Right cardiac atrium (tissue), 5 donors: Measurements from ENCODE around the gene PCDHGC3. TPM values are rescaled to one million over a fixed set of nuclear protein-coding genes. Genes with fewer than 3 reads are reported as not detected.

Experiments used
- ATAC-seq, 2 donors: fragments of 200-7000 bp; cut with Tn5 transposase; one replicate each; pipeline versions ENCODE4 v1.8.0 to v1.9.1; 2020; ENCODE audit warnings: moderate library complexity in 2 of 2, mild to moderate bottlenecking in 1 of 2
- DNase-seq, 3 donors: peaks; one replicate each; pipeline ENCODE4 v3.0.0-alpha.2; 2020
- H3K27ac ChIP-seq: one replicate; pipeline ENCODE4 v1.5.1; 2013; ENCODE audit warnings: mild to moderate bottlenecking, low read length, control low read depth, moderate library complexity
- H3K27me3 ChIP-seq: one replicate; pipeline ENCODE4 v1.6.1; 2013; ENCODE audit not compliant: control insufficient read depth, insufficient read depth
- H3K4me1 ChIP-seq: one replicate; pipeline ENCODE4 v1.6.1; 2013; ENCODE audit warnings: low read length; ENCODE audit not compliant: control insufficient read depth, insufficient read depth
- H3K4me3 ChIP-seq: one replicate; pipeline ENCODE4 v1.5.1; 2013; ENCODE audit warnings: low read length, control low read depth
- H3K9me3 ChIP-seq: one replicate; pipeline ENCODE4 v1.6.1; 2013; ENCODE audit warnings: low read length; ENCODE audit not compliant: control insufficient read depth
- WGBS: extraction: QIAGEN DNeasy Blood & Tissue Kit; methylation state at CpG from one replicate; pipeline ENCODE4 v1.1.7; 2013; 5-methylcytosine and 5-hydroxymethylcytosine counted together
- intact Hi-C, 4 donors: fragments of 100-400 bp; cut with DNase I; formaldehyde crosslinking; loops; one replicate each; pipeline versions ENCODE4 v1.11.0 to v1.14.0; 2022 to 2023
- polyA plus RNA-seq: library from polyadenylated mRNA; stranded (reverse); fragments of 200-250 nt; gene quantifications from one replicate; pipeline ENCODE4 v1.2.3, GENCODE V29; 2013
- total RNA-seq, 4 donors: library from RNA; stranded (reverse); fragmentation: NEBNext Ultra II Directional; extraction: Animal tissue kit (Norgen Biotek cat#: 25700); gene quantifications; one replicate each; pipeline ENCODE4 v1.2.1, GENCODE V29; 2021
- donor health status: healthy with polysubstance abuse.
- donor health status: DM: no; HTN: yes; CAD: no.
- donor health status: DM: no; HTN: no; CAD: no.
- donor health status: DM: no; HTN: yes; CAD: no; lungs with severe emphysema.
- donor health status: DM: yes; HTN: yes; CAD: no.

PCDHGC3 gene
- total and polyA plus RNA-seq, 5 donors, result 19.6 to 42.5 (median 35.5) TPM

DNA sequence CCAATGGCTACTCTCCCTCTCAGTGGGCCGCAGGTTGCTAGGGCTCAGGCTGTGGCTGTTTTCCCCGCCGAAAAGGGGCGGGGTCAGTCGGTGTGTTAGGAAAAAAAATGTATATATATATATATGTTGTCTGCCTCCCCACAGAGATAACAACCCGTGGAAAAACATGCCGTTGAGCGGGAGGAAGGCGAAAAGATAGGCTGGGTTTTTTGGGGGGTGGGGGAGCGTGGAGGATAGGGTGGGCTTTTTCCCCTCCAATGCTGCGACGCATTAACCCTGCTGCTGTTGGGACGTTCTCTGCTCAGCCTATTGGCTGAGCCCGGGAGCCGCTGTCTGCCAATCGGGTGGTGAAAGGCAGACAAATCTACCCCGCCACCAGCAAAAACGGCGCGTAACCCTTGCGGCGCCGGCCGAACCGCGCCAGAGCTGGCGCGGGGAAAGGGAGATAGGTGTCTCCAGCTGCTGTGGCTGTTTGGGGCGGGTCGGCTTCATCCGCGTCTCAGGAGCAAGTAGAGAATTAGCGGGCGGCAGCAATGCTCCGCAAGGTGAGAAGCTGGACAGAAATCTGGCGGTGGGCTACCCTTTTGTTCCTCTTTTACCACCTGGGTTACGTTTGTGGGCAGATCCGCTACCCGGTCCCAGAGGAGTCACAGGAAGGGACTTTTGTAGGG, 9.0 kb downstream of the PCDHGC3 start, which contains the start of gene PCDHGC4:
Gene PCDHGC4 (plus strand): TSS at position 390 of the 671 bp plus-strand sequence. CDS start 144 bp downstream, at position 534.
- H3K9me3 ChIP-seq, result no peaks in the 10 kb centered on the region
- peaks cover 3% of the 10 kb centered on the region for H3K4me1 ChIP-seq
- WGBS, result 14% methylated on average over 39 of the region's 39 CpGs
- ATAC-seq (peak; percentile 32 to 45), DNase-seq (peak in 2 of 3 donors; percentile 47 to 61)
- no peak within 1 kb of the TSS for H3K27ac ChIP-seq
- peak within 1 kb of the TSS; percentile 53 for H3K4me3 ChIP-seq
- H3K27me3 ChIP-seq, result no peaks in the 10 kb centered on the region
- intact Hi-C loops, result no loop called here

DNA sequence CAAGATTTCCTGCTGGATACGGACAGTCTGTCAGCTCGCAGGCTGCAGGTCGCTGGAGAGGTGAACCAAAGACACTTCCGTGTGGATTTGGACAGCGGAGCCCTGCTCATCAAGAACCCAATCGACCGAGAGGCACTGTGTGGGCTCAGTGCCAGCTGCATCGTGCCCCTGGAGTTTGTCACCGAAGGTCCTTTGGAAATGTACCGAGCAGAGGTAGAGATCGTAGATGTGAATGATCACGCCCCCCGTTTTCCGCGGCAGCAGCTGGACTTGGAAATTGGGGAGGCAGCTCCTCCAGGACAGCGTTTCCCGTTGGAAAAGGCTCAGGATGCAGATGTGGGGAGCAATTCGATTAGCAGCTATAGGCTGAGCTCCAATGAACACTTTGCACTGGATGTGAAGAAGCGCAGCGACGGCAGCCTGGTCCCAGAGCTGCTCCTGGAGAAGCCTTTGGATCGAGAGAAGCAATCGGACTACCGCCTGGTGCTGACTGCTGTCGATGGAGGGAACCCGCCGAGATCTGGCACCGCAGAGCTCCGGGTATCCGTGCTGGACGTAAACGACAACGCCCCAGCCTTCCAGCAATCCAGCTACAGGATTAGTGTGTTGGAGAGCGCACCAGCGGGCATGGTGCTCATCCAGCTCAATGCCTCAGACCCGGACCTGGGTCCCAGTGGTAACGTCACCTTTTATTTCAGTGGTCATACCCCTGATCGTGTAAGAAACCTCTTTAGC, 9.7 kb downstream of the PCDHGC3 start:
- Histone ChIP-seq H3K9me3 (no peaks in the 10 kb centered on the region), H3K4me1 (peaks cover 3% of the 10 kb centered on the region), H3K4me3 (peak overlapping the region; percentile 53), H3K27me3 (no peaks in the 10 kb centered on the region), H3K27ac (no peak overlapping the region)
- WGBS, result 57% methylated on average over 38 of the region's 38 CpGs
- ATAC-seq, result no peak
- DNase-seq, result peak in 1 of 3 donors; percentile 50
- intact Hi-C loops, result no loop called here

DNA sequence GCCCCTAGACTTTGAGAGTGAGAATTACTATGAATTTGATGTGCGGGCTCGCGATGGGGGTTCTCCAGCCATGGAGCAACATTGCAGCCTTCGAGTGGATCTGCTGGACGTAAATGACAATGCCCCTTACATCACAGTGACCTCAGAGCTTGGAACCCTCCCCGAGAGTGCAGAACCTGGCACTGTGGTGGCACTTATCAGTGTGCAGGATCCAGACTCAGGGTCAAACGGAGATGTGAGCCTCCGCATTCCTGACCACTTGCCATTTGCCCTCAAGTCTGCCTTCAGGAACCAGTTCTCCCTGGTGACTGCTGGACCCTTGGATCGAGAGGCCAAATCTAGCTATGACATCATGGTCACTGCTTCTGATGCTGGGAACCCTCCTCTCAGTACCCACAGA, 10.3 kb downstream of the PCDHGC3 start:
- DNase-seq (no peak), ATAC-seq (no peak)
- H3K9me3 ChIP-seq, result no peaks in the 10 kb centered on the region
- H3K4me1 ChIP-seq, result peaks cover 3% of the 10 kb centered on the region
- no peak overlapping the region for H3K27ac ChIP-seq
- intact Hi-C loops, result no loop called here
- H3K4me3 ChIP-seq, result no peak overlapping the region
- no peaks in the 10 kb centered on the region for H3K27me3 ChIP-seq
- 86% methylated on average over 9 of the region's 9 CpGs for WGBS

DNA sequence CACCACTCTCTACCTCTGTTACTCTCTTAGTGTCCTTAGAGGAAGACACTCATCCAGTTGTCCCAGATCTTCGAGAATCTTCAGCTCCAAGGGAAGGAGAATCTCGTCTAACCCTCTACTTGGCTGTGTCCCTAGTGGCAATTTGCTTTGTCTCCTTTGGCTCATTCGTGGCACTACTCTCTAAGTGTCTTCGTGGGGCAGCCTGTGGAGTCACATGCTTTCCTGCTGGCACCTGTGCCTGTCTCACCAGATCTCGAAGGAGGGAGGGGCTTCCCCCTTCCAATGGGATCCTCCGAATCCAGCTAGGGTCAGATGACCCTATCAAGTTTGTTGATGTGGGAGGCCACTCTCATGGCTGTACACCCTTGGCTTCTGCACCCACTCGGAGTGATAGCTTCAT, 11.4 kb downstream of the PCDHGC3 start:
- H3K27me3 ChIP-seq, result no peaks in the 10 kb centered on the region
- DNase-seq (no peak), ATAC-seq (no peak)
- WGBS, result 82% methylated on average over 7 of the region's 7 CpGs
- intact Hi-C loops, result no loop called here
- no peak overlapping the region for H3K4me3 ChIP-seq
- H3K27ac ChIP-seq, result no peak overlapping the region
- H3K4me1 ChIP-seq, result peaks cover 3% of the 10 kb centered on the region
- no peaks in the 10 kb centered on the region for H3K9me3 ChIP-seq

DNA sequence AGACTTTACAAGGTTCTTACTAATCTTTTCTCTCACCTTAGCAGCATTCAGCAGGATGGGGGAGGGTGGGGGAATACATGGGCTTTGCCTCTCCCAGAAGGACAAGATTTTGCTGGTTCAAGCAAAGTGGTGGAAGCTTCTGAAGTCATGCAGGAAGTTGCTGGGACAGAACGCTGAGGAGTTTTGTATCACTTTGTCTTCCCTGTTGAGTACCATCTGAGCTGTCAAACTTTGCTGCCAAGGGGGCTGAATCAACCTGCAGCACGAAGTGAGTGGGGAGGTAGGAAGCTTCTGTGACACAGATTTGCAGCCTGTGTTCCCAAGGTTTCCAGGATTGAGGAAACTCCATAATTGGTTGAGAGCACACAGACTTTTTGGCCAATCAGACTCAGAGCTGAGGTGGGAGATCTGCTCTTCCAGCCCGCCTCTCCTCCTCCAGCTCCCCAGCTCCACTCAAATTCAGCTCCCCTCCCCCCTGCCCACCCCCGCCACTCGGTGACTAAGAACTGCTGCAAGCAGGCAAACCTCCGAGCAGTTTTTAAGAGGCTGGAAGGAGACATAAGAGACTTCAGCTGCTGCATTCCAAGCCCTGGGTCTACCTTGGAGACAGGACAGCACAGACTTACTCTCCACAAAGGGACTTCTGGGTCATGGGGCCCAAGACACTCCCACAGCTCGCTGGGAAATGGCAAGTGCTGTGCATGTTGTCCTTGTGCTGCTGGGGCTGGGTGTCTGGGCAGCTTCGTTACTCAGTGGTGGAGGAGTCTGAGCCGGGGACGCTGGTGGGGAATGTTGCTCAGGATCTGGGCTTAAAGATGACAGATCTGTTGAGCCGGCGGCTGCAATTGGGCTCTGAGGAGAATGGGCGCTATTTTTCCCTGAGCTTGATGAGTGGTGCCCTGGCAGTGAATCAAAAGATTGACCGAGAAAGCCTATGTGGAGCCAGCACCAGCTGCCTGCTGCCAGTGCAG, 13.1 kb downstream of the PCDHGC3 start, which contains the start of gene PCDHGC5:
Gene PCDHGC5 (plus strand): TSS at position 491 of the 971 bp plus-strand sequence. CDS start 160 bp downstream, at position 651.
- Histone ChIP-seq H3K4me3 (no peak within 1 kb of the TSS), H3K27ac (no peak within 1 kb of the TSS), H3K27me3 (no peaks in the 10 kb centered on the region), H3K9me3 (no peaks in the 10 kb centered on the region), H3K4me1 (peaks cover 5% of the 10 kb centered on the region)
- intact Hi-C loops, result no loop called here
- DNase-seq (no peak), ATAC-seq (no peak)
- 65% methylated on average over 14 of the region's 14 CpGs for WGBS

DNA sequence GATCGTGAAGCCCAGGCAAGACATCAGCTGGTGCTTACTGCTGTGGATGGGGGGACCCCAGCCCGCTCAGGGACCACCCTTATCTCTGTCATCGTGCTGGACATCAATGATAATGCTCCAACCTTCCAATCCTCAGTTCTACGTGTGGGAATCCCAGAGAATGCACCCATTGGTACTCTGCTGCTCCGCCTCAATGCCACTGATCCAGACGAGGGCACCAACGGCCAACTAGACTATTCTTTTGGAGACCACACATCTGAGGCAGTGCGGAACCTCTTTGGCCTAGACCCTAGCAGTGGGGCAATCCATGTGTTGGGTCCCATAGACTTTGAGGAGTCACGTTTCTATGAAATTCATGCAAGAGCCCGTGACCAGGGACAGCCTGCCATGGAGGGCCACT, 14.1 kb downstream of the PCDHGC3 start:
- WGBS, result 87% methylated on average over 10 of the region's 10 CpGs
- DNase-seq (no peak), ATAC-seq (no peak)
- intact Hi-C loops, result no loop called here
- Histone ChIP-seq H3K4me3 (no peak overlapping the region), H3K27me3 (no peaks in the 10 kb centered on the region), H3K27ac (no peak overlapping the region), H3K9me3 (no peaks in the 10 kb centered on the region), H3K4me1 (peaks cover 5% of the 10 kb centered on the region)

DNA sequence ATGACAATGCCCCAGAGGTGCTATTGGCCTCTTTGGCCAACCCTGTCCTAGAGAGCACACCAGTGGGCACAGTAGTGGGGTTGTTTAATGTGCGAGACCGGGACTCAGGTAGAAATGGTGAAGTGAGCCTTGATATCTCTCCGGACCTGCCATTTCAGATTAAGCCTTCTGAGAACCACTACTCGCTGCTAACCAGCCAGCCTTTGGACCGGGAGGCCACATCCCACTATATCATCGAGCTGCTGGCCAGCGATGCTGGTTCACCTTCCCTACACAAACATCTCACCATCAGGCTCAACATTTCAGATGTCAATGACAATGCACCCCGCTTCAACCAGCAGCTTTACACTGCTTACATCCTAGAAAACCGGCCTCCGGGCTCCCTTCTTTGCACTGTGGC, 14.5 kb downstream of the PCDHGC3 start:
- Histone ChIP-seq H3K27ac (no peak overlapping the region), H3K4me3 (no peak overlapping the region), H3K9me3 (no peaks in the 10 kb centered on the region), H3K27me3 (no peaks in the 10 kb centered on the region), H3K4me1 (peaks cover 5% of the 10 kb centered on the region)
- DNase-seq, result no peak
- WGBS, result 92% methylated on average over 10 of the region's 10 CpGs
- intact Hi-C loops, result no loop called here
- no peak for ATAC-seq

DNA sequence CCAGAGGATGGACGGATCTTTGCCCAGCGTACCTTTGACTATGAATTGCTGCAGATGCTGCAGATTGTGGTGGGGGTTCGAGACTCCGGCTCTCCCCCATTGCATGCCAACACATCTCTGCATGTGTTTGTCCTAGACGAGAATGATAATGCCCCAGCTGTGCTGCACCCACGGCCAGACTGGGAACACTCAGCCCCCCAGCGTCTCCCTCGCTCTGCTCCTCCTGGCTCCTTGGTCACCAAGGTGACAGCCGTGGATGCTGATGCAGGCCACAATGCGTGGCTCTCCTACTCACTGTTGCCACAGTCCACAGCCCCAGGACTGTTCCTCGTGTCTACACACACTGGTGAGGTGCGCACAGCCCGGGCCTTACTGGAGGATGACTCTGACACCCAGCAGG, 15.0 kb downstream of the PCDHGC3 start:
- ATAC-seq (no peak), DNase-seq (no peak)
- Histone ChIP-seq H3K4me1 (peaks cover 5% of the 10 kb centered on the region), H3K9me3 (no peaks in the 10 kb centered on the region), H3K4me3 (no peak overlapping the region), H3K27me3 (no peaks in the 10 kb centered on the region), H3K27ac (no peak overlapping the region)
- intact Hi-C loops, result no loop called here
- WGBS, result 88% methylated on average over 13 of the region's 13 CpGs

DNA sequence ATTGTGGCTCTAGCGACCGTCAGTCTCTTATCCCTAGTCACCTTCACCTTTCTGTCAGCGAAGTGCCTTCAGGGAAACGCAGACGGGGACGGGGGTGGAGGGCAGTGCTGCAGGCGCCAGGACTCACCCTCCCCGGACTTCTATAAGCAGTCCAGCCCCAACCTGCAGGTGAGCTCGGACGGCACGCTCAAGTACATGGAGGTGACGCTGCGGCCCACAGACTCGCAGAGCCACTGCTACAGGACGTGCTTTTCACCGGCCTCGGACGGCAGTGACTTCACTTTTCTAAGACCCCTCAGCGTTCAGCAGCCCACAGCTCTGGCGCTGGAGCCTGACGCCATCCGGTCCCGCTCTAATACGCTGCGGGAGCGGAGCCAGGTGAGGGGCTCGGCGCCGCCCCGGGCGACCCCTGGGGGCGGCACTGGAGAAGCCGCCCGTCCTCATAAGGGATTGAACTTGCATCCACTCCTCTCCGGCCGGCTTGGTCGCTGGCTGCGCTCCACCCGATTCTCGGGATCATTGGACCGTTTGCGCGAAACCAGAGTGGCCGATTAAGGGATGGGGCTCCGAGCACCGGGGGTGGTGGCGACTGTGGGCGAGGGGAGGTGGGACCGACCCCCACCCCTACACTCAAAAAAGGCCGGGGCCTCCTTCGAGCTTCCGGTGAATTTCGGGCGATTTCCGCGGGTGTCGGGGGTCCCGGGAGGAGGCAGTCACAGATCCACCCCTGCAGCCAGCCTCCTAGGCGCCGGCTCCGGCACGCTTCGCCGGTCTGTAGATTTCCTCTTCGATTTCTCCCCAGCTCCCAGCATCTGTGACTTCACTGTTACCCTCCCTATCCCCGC, 15.8 kb downstream of the PCDHGC3 start:
- Histone ChIP-seq H3K4me1 (peaks cover 5% of the 10 kb centered on the region), H3K27me3 (no peaks in the 10 kb centered on the region), H3K9me3 (no peaks in the 10 kb centered on the region), H3K27ac (no peak overlapping the region), H3K4me3 (no peak overlapping the region)
- intact Hi-C loops, result no loop called here
- no peak for DNase-seq
- 58% methylated on average over 66 of the region's 66 CpGs for WGBS
- no peak for ATAC-seq
